Astrocyte of the cerebellum (primary cell): ENCODE measurements around the gene CHRNA1.

ENCODE experiments used
- DNase-seq: peaks from one replicate; pipeline ENCODE4 v3.0.0-alpha.2; 2011; ENCODE audit warnings: low read depth
- H3K4me3 ChIP-seq: 2 replicates; pipeline ENCODE4 v1.5.1; 2011; ENCODE audit warnings: mild to moderate bottlenecking, low read depth, low read length, moderate library complexity
- CTCF ChIP-seq: IDR thresholded peaks from 2 replicates; pipeline ENCODE4 v1.5.1; 2012; ENCODE audit warnings: low read length, low read depth, moderate library complexity, mild to moderate bottlenecking; ENCODE audit errors: missing control alignments
- in situ Hi-C: cut with HindIII; loops from 2 replicates; pipeline ENCODE4 v1.10.0; 2017; ENCODE audit warnings: low sequenced_read_pairs

CHRNA1 gene

GRCh38 chr2:174756743-174757142 is 7.5 kb downstream of the CHRNA1 start:
- H3K4me3 ChIP-seq: no peak overlapping the region
- DNase-seq: no peak
- no peak for TF ChIP-seq CTCF
- in situ Hi-C loops: no loop called here

- H3K4me3 ChIP-seq: no peak overlapping the region
- TF ChIP-seq CTCF: no peak
- in situ Hi-C loops: no loop called here
- DNase-seq: no peak
These were observed 11.1 kb downstream of the CHRNA1 start for GRCh38 chr2:174753038-174753633.

- no peak overlapping the region for H3K4me3 ChIP-seq
- in situ Hi-C loops: no loop called here
- no peak for TF ChIP-seq CTCF
- DNase-seq: no peak
These were observed 11.8 kb downstream of the CHRNA1 start for GRCh38 chr2:174752403-174753037.

GRCh38 chr2:174750923-174751441 is 13.3 kb downstream of the CHRNA1 start:
- in situ Hi-C loops: no loop called here
- no peak overlapping the region for H3K4me3 ChIP-seq
- DNase-seq: no peak

GRCh38 chr2:174749793-174750192 is 14.5 kb downstream of the CHRNA1 start:
- TF ChIP-seq CTCF: no peak
- in situ Hi-C loops: no loop called here
- DNase-seq: no peak
- H3K4me3 ChIP-seq: no peak overlapping the region

More at GRCh38 chr2:174750923-174751441, 13.3 kb downstream of the CHRNA1 start:
- TF ChIP-seq CTCF: no peak

GRCh38 chr2:174748948-174749347 is 15.3 kb downstream of the CHRNA1 start:
- peak; percentile 33 for DNase-seq
- H3K4me3 ChIP-seq: no peak overlapping the region
- in situ Hi-C loops: no loop called here
- peak; percentile 76 for TF ChIP-seq CTCF
